ENCODE results near the gene KRT16.
"Not testable (repeated sequence)": the region's sequence is repeated elsewhere in the genome, so short reads cannot be mapped to it uniquely, and the experiment has no call there.

Gene KRT16

GRCh38 chr17:41614767-41615166 is 2.2 kb upstream of the KRT16 start:
- DNase-seq (ENCODE audit: low spot score): not testable (repeated sequence)

GRCh38 chr17:41614098-41614497 is 1.5 kb upstream of the KRT16 start:
- DNase-seq (ENCODE audit: low spot score): no peak

GRCh38 chr17:41613277-41614082 is 913 bp upstream of the KRT16 start:
- DNase-seq (ENCODE audit: low spot score): no peak

- DNase-seq (ENCODE audit: low spot score): no peak
Observed at GRCh38 chr17:41610965-41611640, 1.5 kb downstream of the KRT16 start.

- DNase-seq (ENCODE audit: low spot score): not testable (repeated sequence)
Observed at GRCh38 chr17:41610061-41610517, 2.5 kb downstream of the KRT16 start.

- not testable (repeated sequence) for DNase-seq (ENCODE audit: low spot score)
Observed at GRCh38 chr17:41606930-41607329, 5.6 kb downstream of the KRT16 start.

- DNase-seq (ENCODE audit: low spot score): no peak
Observed at GRCh38 chr17:41602524-41602923, 10.0 kb downstream of the KRT16 start.

GRCh38 chr17:41600318-41600717 is 12.2 kb downstream of the KRT16 start:
- DNase-seq (ENCODE audit: low spot score): no peak

- no peak for DNase-seq (ENCODE audit: low spot score)
Observed at GRCh38 chr17:41599680-41600079, 12.9 kb downstream of the KRT16 start.

GRCh38 chr17:41595585-41595984 is 17.0 kb downstream of the KRT16 start:
- no peak for DNase-seq (ENCODE audit: low spot score)

- no peak for DNase-seq (ENCODE audit: low spot score)
Observed at GRCh38 chr17:41594363-41594915, 18.1 kb downstream of the KRT16 start.

- no peak for DNase-seq (ENCODE audit: low spot score)
Observed at GRCh38 chr17:41593306-41593981, 19.1 kb downstream of the KRT16 start.

GRCh38 chr17:41592601-41593305 is 19.8 kb downstream of the KRT16 start:
- DNase-seq (ENCODE audit: low spot score): no peak

GRCh38 chr17:41589301-41589700 is 23.3 kb downstream of the KRT16 start:
- no peak for DNase-seq (ENCODE audit: low spot score)

- DNase-seq (ENCODE audit: low spot score): no peak
Observed at GRCh38 chr17:41588126-41588810, 24.3 kb downstream of the KRT16 start.

GRCh38 chr17:41586863-41587495 is 25.6 kb downstream of the KRT16 start, which contains the start of gene KRT14:
TSS of gene KRT14 (minus strand) at chr17:41586895. CDS start at chr17:41586834, 61 bp downstream.
- DNase-seq (ENCODE audit: low spot score): no peak

GRCh38 chr17:41585301-41586056 is 27.1 kb downstream of the KRT16 start:
- DNase-seq (ENCODE audit: low spot score): no peak

GRCh38 chr17:41584331-41584927 is 28.1 kb downstream of the KRT16 start:
- DNase-seq (ENCODE audit: low spot score): not testable (repeated sequence)
